ENCODE results near the gene CTDSP2.

CTDSP2 gene

DNA sequence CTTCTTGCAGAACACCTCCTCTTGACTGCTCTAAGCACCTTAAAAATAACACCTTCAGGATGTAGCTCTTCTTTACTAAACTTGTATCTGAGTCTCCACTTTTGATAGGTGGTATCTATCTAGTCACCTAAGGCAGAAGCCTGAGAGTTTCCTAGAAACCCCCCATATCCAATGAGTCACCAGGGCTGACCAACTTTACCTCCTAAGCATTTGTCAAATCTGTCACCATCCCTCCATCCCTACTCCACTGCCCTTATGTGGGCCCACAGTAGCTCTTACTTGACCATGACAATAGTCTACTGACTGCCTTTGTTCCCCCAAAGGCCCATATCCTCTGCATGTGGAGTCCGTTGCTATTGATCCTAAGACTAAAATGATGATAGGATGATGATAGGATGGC, 43.9 kb downstream of the CTDSP2 start:
- Mint-ChIP-seq H3K4me1 (no peaks in the 10 kb centered on the region), H3K9me3 (no peaks in the 10 kb centered on the region), H3K27me3 (no peaks in the 10 kb centered on the region), H3K27ac (peak overlapping the region; percentile 19), H3K36me3 (peaks cover 1% of the 10 kb centered on the region), H3K4me3 (no peak overlapping the region)

- Mint-ChIP-seq H3K36me3 (peaks cover 5% of the 10 kb centered on the region), H3K27me3 (no peaks in the 10 kb centered on the region), H3K4me1 (no peaks in the 10 kb centered on the region), H3K27ac (no peak overlapping the region), H3K9me3 (no peaks in the 10 kb centered on the region), H3K4me3 (no peak overlapping the region)
Observed at GRCh38 chr12:57800965-57801364, 45.6 kb downstream of the CTDSP2 start.

- Mint-ChIP-seq H3K27me3 (no peaks in the 10 kb centered on the region), H3K27ac (peak overlapping the region; percentile 10), H3K9me3 (no peaks in the 10 kb centered on the region)
Observed at GRCh38 chr12:57797933-57798332, 48.6 kb downstream of the CTDSP2 start.

GRCh38 chr12:57796996-57797395, 49.5 kb downstream of the CTDSP2 start:
- Mint-ChIP-seq H3K4me1 (peaks cover 14% of the 10 kb centered on the region), H3K27ac (no peak overlapping the region), H3K9me3 (no peaks in the 10 kb centered on the region), H3K4me3 (no peak overlapping the region), H3K36me3 (peaks cover 7% of the 10 kb centered on the region), H3K27me3 (no peaks in the 10 kb centered on the region)

More at GRCh38 chr12:57797933-57798332, 48.6 kb downstream of the CTDSP2 start:
- Mint-ChIP-seq H3K36me3 (peaks cover 9% of the 10 kb centered on the region), H3K4me3 (no peak overlapping the region), H3K4me1 (peaks cover 12% of the 10 kb centered on the region)

DNA sequence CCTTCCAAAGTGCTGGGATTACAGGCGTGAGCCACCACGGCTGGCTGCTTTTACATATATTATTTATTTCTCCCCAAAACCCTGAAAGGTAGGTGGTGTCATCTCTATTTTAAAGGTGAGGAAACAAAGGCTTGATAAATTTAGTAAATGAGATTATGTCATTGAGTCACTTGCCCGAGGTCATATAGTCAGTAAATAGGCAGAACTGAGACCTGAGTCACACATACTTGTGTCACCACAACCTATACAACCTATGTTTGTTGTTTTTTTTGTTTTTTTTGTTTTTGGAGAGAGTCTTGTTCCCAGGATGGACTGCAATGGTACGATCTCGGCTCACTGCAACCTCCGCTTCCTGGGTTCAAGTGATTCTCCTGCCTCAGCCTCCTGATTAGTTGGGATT, 51.2 kb downstream of the CTDSP2 start:
- Mint-ChIP-seq H3K27me3 (no peaks in the 10 kb centered on the region), H3K9me3 (no peaks in the 10 kb centered on the region), H3K4me3 (no peak overlapping the region), H3K4me1 (peaks cover 19% of the 10 kb centered on the region), H3K27ac (no peak overlapping the region), H3K36me3 (peaks cover 10% of the 10 kb centered on the region)

DNA sequence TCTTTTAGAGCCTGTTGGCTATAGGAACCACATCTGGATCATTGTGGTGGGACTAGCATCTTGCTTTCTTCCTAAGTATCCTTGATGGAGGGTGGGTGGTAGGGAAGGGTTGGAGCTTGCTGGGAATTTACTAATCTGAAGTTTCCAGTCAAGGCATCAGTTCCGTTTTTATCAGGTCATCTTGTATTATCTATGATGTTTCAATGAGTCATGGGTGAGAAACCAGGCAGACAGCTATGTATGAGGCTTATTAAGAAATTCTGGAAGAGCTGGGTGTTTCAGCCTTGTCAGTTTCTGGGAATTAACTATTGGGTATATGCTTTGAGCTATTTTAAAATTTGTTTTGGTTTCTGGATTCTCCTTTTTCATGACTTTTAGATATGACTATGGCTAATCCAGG, 52.6 kb downstream of the CTDSP2 start:
- H3K27ac Mint-ChIP-seq: no peak overlapping the region
- no peaks in the 10 kb centered on the region for H3K27me3 Mint-ChIP-seq
- H3K4me3 Mint-ChIP-seq: no peak overlapping the region
- peaks cover 19% of the 10 kb centered on the region for H3K4me1 Mint-ChIP-seq
- peaks cover 10% of the 10 kb centered on the region for H3K36me3 Mint-ChIP-seq
- H3K9me3 Mint-ChIP-seq: no peaks in the 10 kb centered on the region

- H3K4me3 Mint-ChIP-seq: peak overlapping the region; percentile 76
- H3K9me3 Mint-ChIP-seq: no peaks in the 10 kb centered on the region
- peak overlapping the region; percentile 67 for H3K27ac Mint-ChIP-seq
- H3K4me1 Mint-ChIP-seq: peaks cover 54% of the 10 kb centered on the region
- H3K27me3 Mint-ChIP-seq: no peaks in the 10 kb centered on the region
- peaks cover 20% of the 10 kb centered on the region for H3K36me3 Mint-ChIP-seq
Observed at GRCh38 chr12:57783861-57784260, 62.7 kb downstream of the CTDSP2 start.

DNA sequence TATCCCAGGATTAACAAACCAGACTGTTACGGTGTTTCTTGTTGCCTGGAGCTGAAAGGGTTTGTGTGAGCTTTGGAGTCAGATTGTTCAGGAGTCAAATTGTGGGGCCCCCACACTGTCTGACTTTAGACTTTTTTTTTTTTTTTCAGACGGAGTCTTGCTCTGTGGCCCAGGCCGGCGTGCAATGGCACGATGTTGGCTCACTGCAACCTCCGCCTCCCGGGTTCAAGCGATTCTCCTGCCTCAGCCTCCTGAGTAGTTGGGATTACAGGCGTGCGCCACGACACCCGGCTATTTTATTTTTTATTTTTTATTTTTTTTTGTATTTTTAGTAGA, 63.1 kb downstream of the CTDSP2 start:
- H3K36me3 Mint-ChIP-seq: peaks cover 18% of the 10 kb centered on the region
- peaks cover 54% of the 10 kb centered on the region for H3K4me1 Mint-ChIP-seq
- peak overlapping the region; percentile 99 for H3K4me3 Mint-ChIP-seq
- no peak overlapping the region for H3K27ac Mint-ChIP-seq
- H3K27me3 Mint-ChIP-seq: no peaks in the 10 kb centered on the region
- no peaks in the 10 kb centered on the region for H3K9me3 Mint-ChIP-seq

- Mint-ChIP-seq H3K9me3 (no peaks in the 10 kb centered on the region), H3K27me3 (no peaks in the 10 kb centered on the region), H3K36me3 (peaks cover 17% of the 10 kb centered on the region), H3K4me1 (peaks cover 54% of the 10 kb centered on the region), H3K4me3 (peak within 1 kb of the TSS; percentile 99), H3K27ac (peak within 1 kb of the TSS; percentile 99)
Observed at GRCh38 chr12:57782608-57783465, 63.7 kb downstream of the CTDSP2 start, which contains the start of gene TSFM. TSFM (plus strand) TSS chr12:57782787; CDS start chr12:57782802, 15 bp downstream.

DNA sequence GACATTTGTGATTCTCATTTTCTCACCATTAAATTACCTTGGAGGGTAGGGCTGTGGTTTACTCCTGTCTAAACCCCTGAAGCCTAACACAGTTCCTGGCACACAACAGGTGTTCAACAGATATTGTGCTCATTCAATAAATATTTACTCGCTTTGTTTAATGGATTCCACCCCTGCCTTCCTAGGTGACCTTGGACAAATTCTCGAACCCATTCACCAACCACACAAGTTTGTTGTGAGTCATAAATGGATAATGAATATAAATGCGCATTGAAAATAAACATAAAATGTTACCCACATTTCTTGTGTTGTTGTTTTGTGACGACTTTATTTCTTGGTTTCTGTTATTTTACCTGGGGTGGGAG, 64.3 kb downstream of the CTDSP2 start:
- no peaks in the 10 kb centered on the region for H3K9me3 Mint-ChIP-seq
- peaks cover 16% of the 10 kb centered on the region for H3K36me3 Mint-ChIP-seq
- H3K4me1 Mint-ChIP-seq: peaks cover 54% of the 10 kb centered on the region
- no peaks in the 10 kb centered on the region for H3K27me3 Mint-ChIP-seq
- H3K27ac Mint-ChIP-seq: peak overlapping the region; percentile 99
- H3K4me3 Mint-ChIP-seq: peak overlapping the region; percentile 99

- H3K36me3 Mint-ChIP-seq: peaks cover 14% of the 10 kb centered on the region
- H3K4me1 Mint-ChIP-seq: peaks cover 54% of the 10 kb centered on the region
- no peaks in the 10 kb centered on the region for H3K9me3 Mint-ChIP-seq
- H3K4me3 Mint-ChIP-seq: peak overlapping the region; percentile 99
- no peaks in the 10 kb centered on the region for H3K27me3 Mint-ChIP-seq
- H3K27ac Mint-ChIP-seq: peak overlapping the region; percentile 99
Observed at GRCh38 chr12:57781801-57782200, 64.7 kb downstream of the CTDSP2 start.

- Mint-ChIP-seq H3K27ac (peak overlapping the region; percentile 99), H3K4me1 (peaks cover 49% of the 10 kb centered on the region), H3K27me3 (no peaks in the 10 kb centered on the region), H3K36me3 (peaks cover 10% of the 10 kb centered on the region), H3K4me3 (no peak overlapping the region), H3K9me3 (no peaks in the 10 kb centered on the region)
Observed at GRCh38 chr12:57781244-57781643, 65.3 kb downstream of the CTDSP2 start.

- H3K4me3 Mint-ChIP-seq: no peak overlapping the region
- peaks cover 45% of the 10 kb centered on the region for H3K4me1 Mint-ChIP-seq
- H3K9me3 Mint-ChIP-seq: no peaks in the 10 kb centered on the region
- no peaks in the 10 kb centered on the region for H3K27me3 Mint-ChIP-seq
- peaks cover 9% of the 10 kb centered on the region for H3K36me3 Mint-ChIP-seq
- peak overlapping the region; percentile 80 for H3K27ac Mint-ChIP-seq
Observed at GRCh38 chr12:57780284-57780897, 66.1 kb downstream of the CTDSP2 start.

DNA sequence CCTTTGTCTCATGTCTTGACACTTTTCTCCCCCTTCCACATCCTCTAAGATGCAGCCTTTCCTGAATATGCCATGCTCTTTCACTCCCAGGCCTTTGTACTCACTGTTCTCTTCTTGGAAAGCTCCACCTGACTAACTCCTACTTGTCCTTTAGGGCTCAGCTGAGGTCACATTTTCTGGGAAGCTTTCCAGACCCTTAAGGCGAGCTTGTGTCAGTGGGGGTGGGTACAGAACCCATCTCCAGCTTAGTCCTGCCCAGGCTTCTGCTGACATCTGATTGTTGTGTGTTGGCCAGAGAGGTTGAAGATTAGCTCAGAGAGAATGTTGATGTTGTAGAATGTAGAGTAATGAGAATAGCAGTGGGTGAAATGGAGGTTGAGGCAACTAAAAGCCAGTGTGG, 66.8 kb downstream of the CTDSP2 start:
- H3K27me3 Mint-ChIP-seq: no peaks in the 10 kb centered on the region
- H3K4me3 Mint-ChIP-seq: no peak overlapping the region
- peaks cover 45% of the 10 kb centered on the region for H3K4me1 Mint-ChIP-seq
- H3K27ac Mint-ChIP-seq: peak overlapping the region; percentile 92
- H3K36me3 Mint-ChIP-seq: peaks cover 9% of the 10 kb centered on the region
- no peaks in the 10 kb centered on the region for H3K9me3 Mint-ChIP-seq

DNA sequence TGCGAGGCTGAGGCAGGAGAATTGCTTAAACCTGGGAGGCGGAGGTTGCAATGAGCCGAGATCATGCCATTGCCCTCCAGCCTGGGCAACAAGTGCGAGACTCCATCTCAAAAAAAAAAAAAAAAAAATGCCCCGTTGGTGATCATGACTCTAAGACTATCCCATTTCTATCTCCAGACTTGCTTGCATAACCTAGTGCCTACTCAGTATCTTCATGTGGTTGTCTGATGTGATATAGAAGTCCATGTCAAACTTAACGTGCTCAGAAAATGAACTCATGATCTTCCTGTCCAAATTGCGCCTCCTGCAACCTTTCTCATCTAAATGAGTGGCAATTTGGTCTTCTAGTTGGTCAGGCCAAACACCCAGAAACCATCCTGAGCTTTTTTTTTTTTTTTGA, 68.6 kb downstream of the CTDSP2 start:
- Mint-ChIP-seq H3K9me3 (no peaks in the 10 kb centered on the region), H3K4me1 (peaks cover 42% of the 10 kb centered on the region), H3K36me3 (peaks cover 4% of the 10 kb centered on the region), H3K27ac (no peak overlapping the region), H3K27me3 (no peaks in the 10 kb centered on the region), H3K4me3 (no peak overlapping the region)

- H3K4me3 Mint-ChIP-seq: no peak overlapping the region
- H3K9me3 Mint-ChIP-seq: no peaks in the 10 kb centered on the region
- peaks cover 39% of the 10 kb centered on the region for H3K4me1 Mint-ChIP-seq
- H3K36me3 Mint-ChIP-seq: peaks cover 2% of the 10 kb centered on the region
- no peaks in the 10 kb centered on the region for H3K27me3 Mint-ChIP-seq
- no peak overlapping the region for H3K27ac Mint-ChIP-seq
Observed at GRCh38 chr12:57777367-57777766, 69.2 kb downstream of the CTDSP2 start.

Measured in activated naive CD4-positive, alpha-beta T cell treated with anti-CD3 and anti-CD28 coated beads, Interleukin-2, amount 50 U/mL, for 24 hours (primary cell).